H1 (cell line): ENCODE measurements around the gene GABRG3.

Source experiments
- ASH2L ChIP-seq: fragments of 200-600, 300-600 bp; sonication (generic); IDR thresholded peaks from one replicate; pipeline ENCODE4 v1.7.1; 2017; ENCODE audit warnings: low read length
- BRCA1 ChIP-seq: IDR thresholded peaks from 2 replicates; pipeline ENCODE4 v1.6.1; 2012; ENCODE audit warnings: low read depth, low read length, improper control_type of control experiment
- CREB1 ChIP-seq: IDR thresholded peaks from 2 replicates; pipeline ENCODE4 v1.6.1; 2012; ENCODE audit warnings: inconsistent platforms
- EGR1 ChIP-seq: IDR thresholded peaks from 2 replicates; pipeline ENCODE4 v1.6.1; 2011; ENCODE audit warnings: low read depth, low read length, borderline replicate concordance
- EP300 ChIP-seq, 2 experiments: IDR thresholded peaks; 1 replicate in 1 of 2; 2 replicates in 1 of 2; pipeline ENCODE4 v1.6.1; 2011 to 2012; ENCODE audit warnings: low read depth in 2 of 2, low read length in 2 of 2, mild to moderate bottlenecking in 2 of 2, borderline replicate concordance in 1 of 2, inconsistent platforms in 1 of 2, moderate library complexity in 1 of 2
- GTF2F1 ChIP-seq: IDR thresholded peaks from 2 replicates; pipeline ENCODE4 v1.6.1; 2012; ENCODE audit warnings: low read depth, low read length, improper control_type of control experiment, borderline replicate concordance
- NRF1 ChIP-seq: IDR thresholded peaks from 2 replicates; pipeline ENCODE4 v1.6.1; 2011; ENCODE audit warnings: mild to moderate bottlenecking, low read depth, low read length, improper control_type of control experiment
- POLR2A ChIP-seq, 2 experiments: IDR thresholded peaks; 1 replicate in 1 of 2; 2 replicates in 1 of 2; pipeline ENCODE4 v1.6.1; 2011; ENCODE audit warnings: low read depth in 2 of 2, low read length in 2 of 2, mild to moderate bottlenecking in 2 of 2; ENCODE audit errors: control extremely low read depth in 1 of 2
- POLR2AphosphoS5 ChIP-seq: IDR thresholded peaks from 2 replicates; pipeline ENCODE4 v1.6.1; 2011; ENCODE audit warnings: low read depth, low read length
- RBBP5 ChIP-seq: IDR thresholded peaks from 2 replicates; pipeline ENCODE4 v1.7.1; 2012; ENCODE audit warnings: low read depth, mild to moderate bottlenecking, inconsistent platforms, low read length, moderate library complexity, borderline replicate concordance
- SIRT6 ChIP-seq: IDR thresholded peaks from one replicate; pipeline ENCODE4 v1.7.1; 2012; ENCODE audit warnings: low read length, inconsistent platforms
- SRF ChIP-seq: IDR thresholded peaks from 2 replicates; pipeline ENCODE4 v1.6.1; 2011; ENCODE audit warnings: mild to moderate bottlenecking, low read depth, low read length, moderate library complexity
- YY1 ChIP-seq: IDR thresholded peaks from 2 replicates; pipeline ENCODE4 v1.6.1; 2011; ENCODE audit warnings: low read depth, mild to moderate bottlenecking, low read length
- TF ChIP-seq, protein P1 (sequence below), 3 experiments: IDR thresholded peaks; 1 replicate in 2 of 3; 2 replicates in 1 of 3; pipeline versions ENCODE4 v1.5.1 to v1.6.1; 2011; ENCODE audit warnings: low read length in 3 of 3, mild to moderate bottlenecking in 3 of 3, inconsistent platforms in 2 of 3, low read depth in 1 of 3, moderate library complexity in 1 of 3; ENCODE audit not compliant: insufficient read depth in 1 of 3; ENCODE audit errors: control extremely low read depth in 1 of 3

GRCh38 chr15:26937134-26937533, 33.8 kb upstream of the GABRG3 start:
- TF ChIP-seq, protein P1, sequence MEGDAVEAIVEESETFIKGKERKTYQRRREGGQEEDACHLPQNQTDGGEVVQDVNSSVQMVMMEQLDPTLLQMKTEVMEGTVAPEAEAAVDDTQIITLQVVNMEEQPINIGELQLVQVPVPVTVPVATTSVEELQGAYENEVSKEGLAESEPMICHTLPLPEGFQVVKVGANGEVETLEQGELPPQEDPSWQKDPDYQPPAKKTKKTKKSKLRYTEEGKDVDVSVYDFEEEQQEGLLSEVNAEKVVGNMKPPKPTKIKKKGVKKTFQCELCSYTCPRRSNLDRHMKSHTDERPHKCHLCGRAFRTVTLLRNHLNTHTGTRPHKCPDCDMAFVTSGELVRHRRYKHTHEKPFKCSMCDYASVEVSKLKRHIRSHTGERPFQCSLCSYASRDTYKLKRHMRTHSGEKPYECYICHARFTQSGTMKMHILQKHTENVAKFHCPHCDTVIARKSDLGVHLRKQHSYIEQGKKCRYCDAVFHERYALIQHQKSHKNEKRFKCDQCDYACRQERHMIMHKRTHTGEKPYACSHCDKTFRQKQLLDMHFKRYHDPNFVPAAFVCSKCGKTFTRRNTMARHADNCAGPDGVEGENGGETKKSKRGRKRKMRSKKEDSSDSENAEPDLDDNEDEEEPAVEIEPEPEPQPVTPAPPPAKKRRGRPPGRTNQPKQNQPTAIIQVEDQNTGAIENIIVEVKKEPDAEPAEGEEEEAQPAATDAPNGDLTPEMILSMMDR (IDR thresholded peaks at IDR 0.05; ENCODE audit: control extremely low read depth in 1 of 3, insufficient read depth in 1 of 3, low read depth in 1 of 3, low read length in 3 of 3) = no peak
- TF ChIP-seq POLR2AphosphoS5 (no peak), ASH2L (no peak), EP300 (IDR thresholded peaks at IDR 0.05; ENCODE audit: borderline replicate concordance in 1 of 2, low read depth in 2 of 2, low read length in 2 of 2) (no peak), GTF2F1 (no peak), POLR2A (IDR thresholded peaks at IDR 0.05; ENCODE audit: control extremely low read depth in 1 of 2, low read depth in 2 of 2, low read length in 2 of 2) (no peak), NRF1 (no peak), BRCA1 (no peak), RBBP5 (no peak), SIRT6 (no peak), SRF (no peak), YY1 (no peak), CREB1 (no peak), EGR1 (no peak)
